ENCODE data around the gene ACVRL1.

ACVRL1 gene

GRCh38 chr12:51923506-51924365 lies 16.4 kb downstream of the ACVRL1 start:
- DNase-seq (ENCODE audit: low read depth) = peak; percentile 42
- H3K4me3 ChIP-seq (ENCODE audit: low read length) = no peak overlapping the region
- TF ChIP-seq CTCF (IDR thresholded peaks at IDR 0.05; ENCODE audit: insufficient read depth, low read depth, low read length, missing control alignments) = peak; percentile 67

- no peak overlapping the region for H3K4me3 ChIP-seq (ENCODE audit: low read length)
- DNase-seq (ENCODE audit: low read depth) = no peak
- no peak for TF ChIP-seq CTCF (IDR thresholded peaks at IDR 0.05; ENCODE audit: insufficient read depth, low read depth, low read length, missing control alignments)
These were observed 17.4 kb downstream of the ACVRL1 start for GRCh38 chr12:51924551-51925319.

- no peak overlapping the region for H3K4me3 ChIP-seq (ENCODE audit: low read length)
- TF ChIP-seq CTCF (IDR thresholded peaks at IDR 0.05; ENCODE audit: insufficient read depth, low read depth, low read length, missing control alignments) = no peak
- no peak for DNase-seq (ENCODE audit: low read depth)
These were observed 18.2 kb downstream of the ACVRL1 start for GRCh38 chr12:51925346-51926063.

GRCh38 chr12:51926064-51926632 lies 18.8 kb downstream of the ACVRL1 start:
- no peak overlapping the region for H3K4me3 ChIP-seq (ENCODE audit: low read length)
- no peak for DNase-seq (ENCODE audit: low read depth)
- no peak for TF ChIP-seq CTCF (IDR thresholded peaks at IDR 0.05; ENCODE audit: insufficient read depth, low read depth, low read length, missing control alignments)

GRCh38 chr12:51926718-51927117 lies 19.4 kb downstream of the ACVRL1 start:
- TF ChIP-seq CTCF (IDR thresholded peaks at IDR 0.05; ENCODE audit: insufficient read depth, low read depth, low read length, missing control alignments) = peak; percentile 84
- DNase-seq (ENCODE audit: low read depth) = peak; percentile 82
- no peak overlapping the region for H3K4me3 ChIP-seq (ENCODE audit: low read length)

GRCh38 chr12:51932218-51933076 lies 25.1 kb downstream of the ACVRL1 start:
- no peak for TF ChIP-seq CTCF (IDR thresholded peaks at IDR 0.05; ENCODE audit: insufficient read depth, low read depth, low read length, missing control alignments)
- DNase-seq (ENCODE audit: low read depth) = no peak
- H3K4me3 ChIP-seq (ENCODE audit: low read length) = no peak overlapping the region
